GM13976 (cell line): ENCODE measurements around the gene SNPH.

ENCODE experiments used
- DNase-seq: peaks from one replicate; pipeline ENCODE4 v3.0.0; 2012; ENCODE audit warnings: low spot score
- CTCF ChIP-seq: IDR thresholded peaks from 2 replicates; pipeline ENCODE4 v1.5.1; 2012; ENCODE audit warnings: borderline replicate concordance, mild to moderate bottlenecking; ENCODE audit not compliant: insufficient read depth; ENCODE audit errors: extremely low read depth, missing control alignments, control extremely low read depth
- in situ Hi-C: fragments of 300-500 bp; cut with MboI; formaldehyde crosslinking; loops from one replicate; pipeline ENCODE4 v1.12.0; 2022; ENCODE audit warnings: low sequenced_read_pairs, mixed read lengths, inconsistent platforms; ENCODE audit not compliant: unreplicated experiment

The SNPH gene

DNA sequence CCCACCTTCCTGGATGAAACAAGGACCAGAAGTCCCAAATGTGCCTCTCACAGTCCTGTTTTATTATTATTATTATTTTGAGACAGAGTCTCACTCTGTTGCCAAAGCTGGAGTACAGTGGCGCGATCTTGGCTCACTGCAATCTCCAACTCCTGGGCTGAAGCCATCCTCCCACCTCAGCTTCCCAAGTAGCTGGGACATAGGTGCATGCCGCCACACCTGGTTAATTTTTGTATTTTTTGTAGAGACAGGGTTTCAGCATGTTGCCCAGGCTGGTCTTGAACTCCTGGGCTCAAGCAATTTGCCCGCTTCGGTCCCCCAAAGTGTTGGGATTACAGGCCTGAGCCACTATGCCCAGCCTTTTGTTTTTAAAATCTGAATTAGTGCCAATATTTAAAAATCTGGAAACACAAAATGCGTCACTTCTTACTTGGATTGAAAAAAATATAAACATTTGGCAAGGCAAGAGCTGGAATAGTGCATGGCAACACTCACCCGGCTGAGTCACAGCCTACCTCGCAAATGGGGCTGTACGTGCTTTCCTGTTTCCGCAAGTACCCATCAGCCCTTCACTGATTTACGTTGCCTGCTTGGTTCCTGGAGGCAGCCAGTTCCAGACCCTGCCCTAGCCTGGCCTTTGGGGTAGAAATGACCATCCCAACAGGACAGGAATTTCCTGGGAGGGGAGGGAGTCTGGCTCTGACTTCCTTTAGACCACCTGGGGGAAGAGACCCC, 56.6 kb downstream of the SNPH start:
- no peak for TF ChIP-seq CTCF
- in situ Hi-C loops = no loop called here
- DNase-seq = no peak

DNA sequence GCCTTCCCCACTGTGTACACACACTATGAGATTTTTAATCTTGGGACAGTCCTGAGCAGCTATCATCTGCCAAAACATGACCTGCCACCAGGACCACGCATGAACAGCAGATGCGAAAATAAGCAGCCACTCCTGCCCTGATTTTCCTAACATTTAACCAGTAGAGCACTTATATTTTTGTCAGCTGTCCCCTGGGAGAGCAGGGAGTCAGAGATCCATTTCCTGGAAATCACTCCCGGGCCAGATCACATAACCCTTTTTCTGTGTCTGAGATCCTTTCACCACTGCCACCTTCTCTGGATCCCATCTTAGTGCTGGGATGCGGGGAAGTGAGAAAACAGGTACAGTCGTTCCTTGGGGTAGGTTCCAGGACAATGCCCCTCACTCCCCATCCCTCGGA, 57.2 kb downstream of the SNPH start:
- no peak for DNase-seq
- no peak for TF ChIP-seq CTCF
- in situ Hi-C loops = no loop called here

DNA sequence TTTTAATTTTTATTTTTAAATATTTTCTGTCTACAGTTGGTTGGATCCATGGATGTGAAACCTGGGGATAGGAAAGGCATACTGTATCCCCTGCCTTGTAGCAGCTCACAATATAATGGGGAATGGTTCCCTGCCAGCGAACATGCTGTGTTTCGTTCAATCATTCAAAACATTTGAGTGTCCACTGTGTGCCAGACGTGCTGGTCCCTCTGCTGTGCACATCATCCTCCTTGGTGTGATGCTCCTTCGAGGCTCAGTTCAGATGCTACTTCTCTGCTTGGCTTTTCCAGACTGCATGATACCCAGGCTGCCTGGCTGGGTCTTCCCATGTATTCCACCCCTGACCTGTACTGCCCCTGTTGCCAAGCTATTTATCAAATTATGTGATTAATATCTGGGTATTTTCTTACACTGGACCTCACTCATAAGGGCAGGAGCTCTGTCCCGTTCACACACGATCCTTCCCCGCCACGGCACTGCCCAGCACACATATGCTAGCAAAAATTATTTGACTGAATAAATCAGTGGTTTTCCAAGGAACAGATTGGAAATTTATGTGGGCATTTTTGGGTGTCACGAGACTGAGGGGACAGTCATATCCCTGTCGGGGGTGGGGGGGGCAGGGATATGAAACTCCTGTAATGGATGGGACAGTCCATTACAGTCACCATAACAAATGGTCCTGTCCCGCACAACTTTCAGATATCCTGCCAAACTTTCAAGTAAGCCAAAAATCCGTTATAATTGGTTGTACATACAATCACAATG, 57.9 kb downstream of the SNPH start:
- in situ Hi-C loops = no loop called here
- no peak for TF ChIP-seq CTCF
- DNase-seq = no peak

DNA sequence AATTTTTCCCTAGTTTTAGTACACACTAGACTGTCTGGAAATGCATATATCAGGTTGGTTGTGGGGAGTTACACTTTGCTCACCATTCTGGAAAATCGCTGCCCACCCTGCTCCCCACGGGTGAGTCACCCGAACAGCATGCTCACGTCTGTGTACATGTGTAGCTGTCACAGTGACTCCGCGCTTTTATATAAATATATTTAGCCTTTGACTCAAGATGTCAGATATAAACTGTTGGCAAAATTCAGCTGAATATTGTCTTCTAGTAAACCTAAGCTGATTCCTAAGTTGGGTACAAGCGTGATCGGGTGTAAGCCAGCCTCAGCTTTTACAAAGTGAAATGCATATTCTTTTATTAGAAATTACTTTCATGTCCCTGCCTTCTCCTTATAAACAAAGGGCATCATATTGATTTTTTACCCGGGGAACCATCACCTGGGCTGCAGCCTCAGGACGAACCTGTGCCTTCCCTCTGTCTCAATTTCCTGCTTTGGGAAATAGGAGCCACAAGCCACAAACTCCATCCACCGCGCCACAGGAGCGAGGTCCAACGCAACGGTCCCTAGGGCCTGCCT, 58.6 kb downstream of the SNPH start:
- in situ Hi-C loops = no loop called here
- DNase-seq = no peak
- no peak for TF ChIP-seq CTCF

DNA sequence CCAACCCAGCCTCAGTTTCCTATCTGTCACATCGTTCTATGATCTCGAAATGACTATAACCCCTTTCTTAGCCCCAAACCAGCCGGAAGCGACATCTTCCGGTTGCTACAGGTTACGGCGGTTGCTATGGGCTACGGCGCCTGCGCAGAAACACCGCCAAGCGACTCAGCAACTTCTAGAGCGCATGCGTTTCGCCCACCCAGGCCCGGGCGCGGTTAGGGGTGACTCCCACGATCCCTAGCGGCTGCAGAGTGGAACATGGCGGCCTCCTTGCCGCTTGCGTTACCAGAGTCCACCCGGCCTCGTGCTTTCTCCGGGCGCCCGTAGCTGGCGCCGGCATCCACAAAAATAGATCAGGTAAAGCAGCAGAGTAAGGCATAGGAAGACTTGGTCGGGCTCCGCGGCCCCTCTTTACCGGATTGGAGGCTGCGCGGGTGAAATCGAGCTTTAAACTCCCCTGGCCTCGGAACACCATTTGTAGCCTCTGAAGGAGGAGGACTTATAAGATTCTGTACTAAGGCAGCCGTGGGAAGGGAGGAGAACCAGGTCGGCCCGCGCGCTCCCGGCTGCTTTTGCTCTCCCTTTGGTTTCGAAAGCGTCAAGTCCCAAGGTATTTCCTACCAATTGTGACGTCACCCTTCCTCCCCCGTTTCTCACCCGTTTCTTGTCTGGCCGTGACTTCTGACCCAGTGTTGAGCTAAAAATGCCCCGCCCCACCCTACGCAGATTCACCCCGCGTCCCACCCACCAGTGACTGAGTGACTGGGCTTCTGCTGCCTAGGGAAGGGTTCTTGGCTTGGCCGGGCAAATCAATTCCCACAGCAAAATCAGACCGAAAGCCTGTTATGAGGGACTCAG, 59.3 kb downstream of the SNPH start:
- DNase-seq = peak; percentile 99
- no peak for TF ChIP-seq CTCF
- in situ Hi-C loops = no loop called here

GRCh38 chr20:1326031-1326930, 60.2 kb downstream of the SNPH start:
- in situ Hi-C loops = no loop called here
- no peak for DNase-seq
- TF ChIP-seq CTCF = no peak
